ENCODE results near the gene SCLT1. TPM values are rescaled to one million over a fixed set of nuclear protein-coding genes. Genes with fewer than 3 reads are reported as not detected.
A peak's percentile ranks its signal among the peaks of the same experiment; 100 is the strongest.
"Not testable (repeated sequence)": the region's sequence is repeated elsewhere in the genome, so short reads cannot be mapped to it uniquely, and the experiment has no call there.

SCLT1 gene
- total RNA-seq = 10 to 100 TPM; 32.8 to 36.9 TPM

GRCh38 chr4:129093191-129093920 lies at the start of gene SCLT1:
TSS of gene SCLT1 (minus strand) at chr4:129093539. CDS start at chr4:129093103, 436 bp downstream.
- H3K36me3 Mint-ChIP-seq (ENCODE audit: low read depth) = peaks cover 14% of the 10 kb centered on the region
- CTCF ChIA-PET = interaction anchor here (0.6 to 1.8 kb wide), 2 partner anchors 14 to 1038 kb away, joined by 4 to 6 read pairs; no protein-coding TSS in a partner anchor
- peaks cover 49% of the 10 kb centered on the region for H3K4me1 Mint-ChIP-seq
- no peaks in the 10 kb centered on the region for H3K9me3 Mint-ChIP-seq
- H3K4me3 Mint-ChIP-seq = no peak within 1 kb of the TSS
- H3K27ac Mint-ChIP-seq = no peak within 1 kb of the TSS
- POLR2A ChIA-PET = interaction anchor here (0.5 to 0.7 kb wide), 3 partner anchors 41 to 1059 kb away, joined by 3 to 4 read pairs (median 3); no protein-coding TSS in a partner anchor
- peak; percentile 98 for DNase-seq
- H3K27me3 Mint-ChIP-seq = no peaks in the 10 kb centered on the region

GRCh38 chr4:129140521-129140920 lies 47.2 kb upstream of the SCLT1 start:
- Mint-ChIP-seq H3K27ac (no peak overlapping the region), H3K27me3 (peaks cover 23% of the 10 kb centered on the region), H3K4me1 (no peaks in the 10 kb centered on the region), H3K36me3 (ENCODE audit: low read depth) (no peaks in the 10 kb centered on the region), H3K4me3 (no peak overlapping the region), H3K9me3 (no peaks in the 10 kb centered on the region)
- no peak for DNase-seq
- CTCF ChIA-PET = interaction anchor here (1.3 kb wide), 1 partner anchor 15 kb away, joined by 3 read pairs; no protein-coding TSS in a partner anchor
- POLR2A ChIA-PET = no interaction called here

- peaks cover 15% of the 10 kb centered on the region for H3K27me3 Mint-ChIP-seq
- POLR2A ChIA-PET = no interaction called here
- DNase-seq = no peak
- CTCF ChIA-PET = no interaction called here
- no peaks in the 10 kb centered on the region for H3K9me3 Mint-ChIP-seq
- no peaks in the 10 kb centered on the region for H3K36me3 Mint-ChIP-seq (ENCODE audit: low read depth)
- H3K4me1 Mint-ChIP-seq = no peaks in the 10 kb centered on the region
- H3K4me3 Mint-ChIP-seq = no peak overlapping the region
- H3K27ac Mint-ChIP-seq = no peak overlapping the region
Observed at GRCh38 chr4:129138810-129139496, 45.6 kb upstream of the SCLT1 start.

- DNase-seq = no peak
- ChIA-PET CTCF (interaction anchor here (0.6 to 1.1 kb wide), 2 partner anchors 16 to 532 kb away, joined by 3 to 4 read pairs; no protein-coding TSS in a partner anchor), POLR2A (no interaction called here)
- no peak overlapping the region for H3K27ac Mint-ChIP-seq
- H3K4me3 Mint-ChIP-seq = no peak overlapping the region
- H3K9me3 Mint-ChIP-seq = peaks cover 4% of the 10 kb centered on the region
- no peaks in the 10 kb centered on the region for H3K36me3 Mint-ChIP-seq (ENCODE audit: low read depth)
- H3K4me1 Mint-ChIP-seq = no peaks in the 10 kb centered on the region
- peaks cover 7% of the 10 kb centered on the region for H3K27me3 Mint-ChIP-seq
Observed at GRCh38 chr4:129136433-129136832, 43.1 kb upstream of the SCLT1 start.

GRCh38 chr4:129131343-129131742 lies 38.0 kb upstream of the SCLT1 start:
- Mint-ChIP-seq H3K27ac (no peak overlapping the region), H3K4me3 (no peak overlapping the region), H3K4me1 (no peaks in the 10 kb centered on the region), H3K36me3 (ENCODE audit: low read depth) (no peaks in the 10 kb centered on the region), H3K9me3 (peaks cover 7% of the 10 kb centered on the region), H3K27me3 (peaks cover 3% of the 10 kb centered on the region)
- no peak for DNase-seq
- POLR2A ChIA-PET = no interaction called here
- CTCF ChIA-PET = no interaction called here

GRCh38 chr4:129129143-129129542 lies 35.8 kb upstream of the SCLT1 start:
- no peaks in the 10 kb centered on the region for H3K4me1 Mint-ChIP-seq
- CTCF ChIA-PET = no interaction called here
- H3K27ac Mint-ChIP-seq = no peak overlapping the region
- DNase-seq = no peak
- POLR2A ChIA-PET = no interaction called here
- H3K36me3 Mint-ChIP-seq (ENCODE audit: low read depth) = no peaks in the 10 kb centered on the region
- H3K4me3 Mint-ChIP-seq = no peak overlapping the region
- no peaks in the 10 kb centered on the region for H3K27me3 Mint-ChIP-seq
- peaks cover 9% of the 10 kb centered on the region for H3K9me3 Mint-ChIP-seq

- H3K36me3 Mint-ChIP-seq (ENCODE audit: low read depth); DNase-seq; H3K27me3 Mint-ChIP-seq; POLR2A ChIA-PET; H3K4me3 Mint-ChIP-seq; H3K4me1 Mint-ChIP-seq; H3K27ac Mint-ChIP-seq: not testable (repeated sequence)
- H3K9me3 Mint-ChIP-seq = peaks cover 10% of the 10 kb centered on the region
- CTCF ChIA-PET = interaction anchor here (0.6 kb wide), 1 partner anchor 27 kb away, joined by 4 read pairs; no protein-coding TSS in a partner anchor
Observed at GRCh38 chr4:129126614-129127013, 33.3 kb upstream of the SCLT1 start.

GRCh38 chr4:129117705-129118104 lies 24.4 kb upstream of the SCLT1 start:
- Mint-ChIP-seq H3K4me3 (no peak overlapping the region), H3K36me3 (ENCODE audit: low read depth) (peaks cover 9% of the 10 kb centered on the region), H3K27me3 (no peaks in the 10 kb centered on the region), H3K27ac (no peak overlapping the region), H3K4me1 (no peaks in the 10 kb centered on the region), H3K9me3 (no peaks in the 10 kb centered on the region)
- POLR2A ChIA-PET = no interaction called here
- DNase-seq = no peak
- CTCF ChIA-PET = no interaction called here

GRCh38 chr4:129113919-129114318 lies 20.6 kb upstream of the SCLT1 start:
- Mint-ChIP-seq H3K36me3 (ENCODE audit: low read depth) (peaks cover 21% of the 10 kb centered on the region), H3K27me3 (no peaks in the 10 kb centered on the region), H3K4me1 (no peaks in the 10 kb centered on the region), H3K4me3 (no peak overlapping the region), H3K27ac (no peak overlapping the region), H3K9me3 (no peaks in the 10 kb centered on the region)
- ChIA-PET CTCF (interaction anchor here (1.2 kb wide), 1 partner anchor 13 kb away, joined by 3 read pairs; no protein-coding TSS in a partner anchor), POLR2A (no interaction called here)
- DNase-seq = no peak

GRCh38 chr4:129113434-129113833 lies 20.1 kb upstream of the SCLT1 start:
- no peak for DNase-seq
- CTCF ChIA-PET = interaction anchor here (1.2 kb wide), 1 partner anchor 13 kb away, joined by 3 read pairs; no protein-coding TSS in a partner anchor
- Mint-ChIP-seq H3K27ac (no peak overlapping the region), H3K9me3 (no peaks in the 10 kb centered on the region), H3K4me3 (no peak overlapping the region), H3K36me3 (ENCODE audit: low read depth) (peaks cover 22% of the 10 kb centered on the region), H3K27me3 (no peaks in the 10 kb centered on the region), H3K4me1 (no peaks in the 10 kb centered on the region)
- POLR2A ChIA-PET = no interaction called here

- Mint-ChIP-seq H3K4me3 (no peak overlapping the region), H3K27me3 (no peaks in the 10 kb centered on the region), H3K27ac (no peak overlapping the region), H3K4me1 (no peaks in the 10 kb centered on the region), H3K36me3 (ENCODE audit: low read depth) (peaks cover 22% of the 10 kb centered on the region), H3K9me3 (no peaks in the 10 kb centered on the region)
- ChIA-PET POLR2A (no interaction called here), CTCF (no interaction called here)
- no peak for DNase-seq
Observed at GRCh38 chr4:129111919-129112318, 18.6 kb upstream of the SCLT1 start.

GRCh38 chr4:129110931-129111330 lies 17.6 kb upstream of the SCLT1 start:
- Mint-ChIP-seq H3K36me3 (ENCODE audit: low read depth) (peaks cover 22% of the 10 kb centered on the region), H3K27ac (no peak overlapping the region), H3K4me3 (no peak overlapping the region), H3K27me3 (no peaks in the 10 kb centered on the region), H3K9me3 (no peaks in the 10 kb centered on the region), H3K4me1 (no peaks in the 10 kb centered on the region)
- ChIA-PET CTCF (interaction anchor here (1.0 kb wide), 1 partner anchor 14 kb away, joined by 4 read pairs; no protein-coding TSS in a partner anchor), POLR2A (no interaction called here)
- no peak for DNase-seq

All from activated CD4-positive, alpha-beta T cell treated with anti-CD3 and anti-CD28 coated beads, Interleukin-2, amount 10 ng/mL, durations not matched to agents 7 days and 5 days (primary cell).